HEK293 (cell line): ENCODE results near the gene HTR1B.

Experiments used
- CTCF ChIA-PET: fragments of 350-600 bp; formaldehyde crosslinking; extraction: SDS; loops from one replicate; lab custom pipeline; 2021; ENCODE audit warnings: antibody characterized with exemption; lab: Yijun Ruan, JAX
- POLR2A ChIA-PET: fragments of 300-600 bp; formaldehyde crosslinking; extraction: SDS; loops from one replicate; lab custom pipeline; 2020; ENCODE audit warnings: antibody characterized with exemption, inconsistent platforms; lab: Yijun Ruan, JAX
- H3K27ac ChIP-seq: fragments of 200-500 bp; sonication (Bioruptor generic); 2 replicates; pipeline ENCODE4 v1.5.1; 2014; ENCODE audit warnings: low read depth, low read length, control low read depth, inconsistent platforms; ENCODE audit errors: extremely low read depth
- H3K36me3 ChIP-seq, 2 experiments: fragments of 200-500 bp in 1 of 2; sonication (Bioruptor generic) in 1 of 2; 1 replicate in 1 of 2; 2 replicates in 1 of 2; pipeline ENCODE4 v1.5.1; 2014 to 2017; ENCODE audit warnings: inconsistent platforms in 2 of 2, low read length in 2 of 2; ENCODE audit not compliant: control insufficient read depth in 2 of 2, insufficient read depth in 1 of 2
- H3K4me1 ChIP-seq: fragments of 200-500 bp; sonication (Bioruptor generic); 2 replicates; pipeline ENCODE4 v1.5.1; 2014; ENCODE audit warnings: mild to moderate bottlenecking, low read length, inconsistent platforms; ENCODE audit not compliant: control insufficient read depth, insufficient read depth
- H3K4me3 ChIP-seq: 2 replicates; pipeline ENCODE4 v1.5.1; 2011; ENCODE audit warnings: low read depth, mild to moderate bottlenecking, control low read depth, low read length, moderate library complexity
- H3K9me3 ChIP-seq: fragments of 200-500 bp; sonication (Bioruptor generic); 2 replicates; pipeline ENCODE4 v1.5.1; 2014; ENCODE audit warnings: low read depth, low read length, inconsistent platforms; ENCODE audit not compliant: control insufficient read depth, insufficient read depth
- HOXA7 ChIP-seq: sonication (generic); formaldehyde crosslinking; IDR thresholded peaks from 2 replicates; pipeline ENCODE4 v1.8.1; 2022; ENCODE audit warnings: missing genetic modification reagents, borderline replicate concordance
- KLF16 ChIP-seq: fragments of 450-650 bp; formaldehyde crosslinking; IDR thresholded peaks from 2 replicates; pipeline ENCODE4 v1.5.1; 2017; ENCODE audit warnings: missing biosample characterization, missing genetic modification characterization
- KLF8 ChIP-seq: fragments of 450-650 bp; formaldehyde crosslinking; IDR thresholded peaks from 2 replicates; pipeline ENCODE4 v1.5.1; 2016; ENCODE audit warnings: missing biosample characterization, missing genetic modification characterization
- MZF1 ChIP-seq: fragments of 450-650 bp; formaldehyde crosslinking; IDR thresholded peaks from 2 replicates; pipeline ENCODE4 v1.5.1; 2017; ENCODE audit warnings: missing biosample characterization, missing genetic modification characterization, borderline replicate concordance
- SETDB1 ChIP-seq: IDR thresholded peaks from one replicate; pipeline ENCODE4 v1.6.1; 2017; ENCODE audit warnings: mild to moderate bottlenecking, low read length, moderate library complexity, mixed read lengths; ENCODE audit not compliant: insufficient read length
- SP3 ChIP-seq: fragments of 450-650 bp; formaldehyde crosslinking; IDR thresholded peaks from 2 replicates; pipeline ENCODE4 v1.5.1; 2016; ENCODE audit warnings: missing biosample characterization, missing genetic modification characterization
- SP7 ChIP-seq: fragments of 450-650 bp; formaldehyde crosslinking; IDR thresholded peaks from 2 replicates; pipeline ENCODE4 v1.5.1; 2016; ENCODE audit warnings: missing biosample characterization, missing genetic modification characterization
- TRIM28 ChIP-seq: IDR thresholded peaks from 2 replicates; pipeline ENCODE4 v1.6.1; 2011; ENCODE audit warnings: low read length, control low read depth, borderline replicate concordance
- ZBTB11 ChIP-seq: fragments of 450-650 bp; formaldehyde crosslinking; conservative IDR thresholded peaks from 2 replicates; pipeline ENCODE4 v1.5.1; 2016; ENCODE audit warnings: low read depth, missing biosample characterization, missing genetic modification characterization
- ZBTB26 ChIP-seq: fragments of 450-650 bp; formaldehyde crosslinking; optimal IDR thresholded peaks from 2 replicates; pipeline ENCODE3; 2016; ENCODE audit warnings: missing biosample characterization, mild to moderate bottlenecking, missing genetic modification characterization
- ZBTB44 ChIP-seq: fragments of 450-650 bp; IDR thresholded peaks from 2 replicates; pipeline ENCODE4 v1.5.1; 2018; ENCODE audit warnings: missing biosample characterization, mild to moderate bottlenecking, missing genetic modification characterization
- ZBTB48 ChIP-seq: fragments of 450-650 bp; formaldehyde crosslinking; IDR thresholded peaks from 2 replicates; pipeline ENCODE4 v1.5.1; 2016; ENCODE audit warnings: missing biosample characterization, missing genetic modification characterization
- ZFP41 ChIP-seq: fragments of 450-650 bp; formaldehyde crosslinking; IDR thresholded peaks from 2 replicates; pipeline ENCODE4 v1.5.1; 2016; ENCODE audit warnings: missing biosample characterization, missing genetic modification characterization, borderline replicate concordance
- ZNF221 ChIP-seq: fragments of 450-650 bp; formaldehyde crosslinking; IDR thresholded peaks from 2 replicates; pipeline ENCODE4 v1.5.1; 2017; ENCODE audit warnings: missing biosample characterization, missing genetic modification characterization, borderline replicate concordance
- ZNF24 ChIP-seq: fragments of 450-650 bp; formaldehyde crosslinking; IDR thresholded peaks from 2 replicates; pipeline ENCODE4 v1.5.1; 2016; ENCODE audit warnings: missing biosample characterization, missing genetic modification characterization
- ZNF26 ChIP-seq: fragments of 450-650 bp; formaldehyde crosslinking; IDR thresholded peaks from 2 replicates; pipeline ENCODE4 v1.5.1; 2016; ENCODE audit warnings: missing biosample characterization, missing genetic modification characterization
- ZNF274 ChIP-seq, 2 experiments: fragments of 200-500 bp in 1 of 2; fragments of 450-650 bp in 1 of 2; sonication (Bioruptor generic) in 1 of 2; formaldehyde crosslinking in 1 of 2; IDR thresholded peaks; 2 replicates each; pipeline versions ENCODE4 v1.5.1 to v1.6.1; 2014 to 2016; ENCODE audit warnings: borderline replicate concordance in 1 of 2, inconsistent platforms in 1 of 2, low read length in 1 of 2, missing biosample characterization in 1 of 2, missing genetic modification characterization in 1 of 2
- ZNF341 ChIP-seq: fragments of 450-650 bp; formaldehyde crosslinking; IDR thresholded peaks from 2 replicates; pipeline ENCODE4; 2016; ENCODE audit warnings: low read depth, missing biosample characterization, missing genetic modification characterization
- ZNF391 ChIP-seq: fragments of 450-650 bp; formaldehyde crosslinking; IDR thresholded peaks from 2 replicates; pipeline ENCODE4 v1.5.1; 2016; ENCODE audit warnings: low read depth, missing biosample characterization, missing genetic modification characterization, borderline replicate concordance
- ZNF571 ChIP-seq: fragments of 450-650 bp; formaldehyde crosslinking; IDR thresholded peaks from 2 replicates; pipeline ENCODE4 v1.5.0; 2017; ENCODE audit warnings: missing biosample characterization, missing genetic modification characterization
- ZNF610 ChIP-seq: fragments of 450-650 bp; formaldehyde crosslinking; IDR thresholded peaks from 2 replicates; pipeline ENCODE4 v1.5.1; 2016; ENCODE audit warnings: missing biosample characterization, missing genetic modification characterization, borderline replicate concordance
- TF ChIP-seq, protein P1 (sequence below): fragments of 450-650 bp; formaldehyde crosslinking; IDR thresholded peaks from 2 replicates; pipeline ENCODE4 v1.5.1; 2016; ENCODE audit warnings: missing biosample characterization, missing genetic modification characterization

The HTR1B gene

GRCh38 chr6:77463861-77464494 is 687 bp upstream of the HTR1B start (continued):
- TF ChIP-seq ZNF610 (tag by site-specific recombination) = peak; percentile 64; the same call in 1 of the 2 replicates
- peak; percentile 49; the same call in 1 of the 2 replicates for TF ChIP-seq KLF16 (tag by site-specific recombination)
- TF ChIP-seq TRIM28 = no peak
- peak; percentile 29; the same call in 1 of the 2 replicates for TF ChIP-seq ZBTB48 (tag by site-specific recombination)
- TF ChIP-seq ZNF341 (tag by site-specific recombination) = no peak
- TF ChIP-seq ZFP41 (tag by site-specific recombination) = no peak
- 0 out of 2 replicates have a peak, but pooled peaks have one; percentile 22 for TF ChIP-seq KLF8 (tag by site-specific recombination)
- no peak for TF ChIP-seq ZNF24 (tag by site-specific recombination)
- no peak for TF ChIP-seq ZNF221 (tag by site-specific recombination)
- TF ChIP-seq, protein P1, sequence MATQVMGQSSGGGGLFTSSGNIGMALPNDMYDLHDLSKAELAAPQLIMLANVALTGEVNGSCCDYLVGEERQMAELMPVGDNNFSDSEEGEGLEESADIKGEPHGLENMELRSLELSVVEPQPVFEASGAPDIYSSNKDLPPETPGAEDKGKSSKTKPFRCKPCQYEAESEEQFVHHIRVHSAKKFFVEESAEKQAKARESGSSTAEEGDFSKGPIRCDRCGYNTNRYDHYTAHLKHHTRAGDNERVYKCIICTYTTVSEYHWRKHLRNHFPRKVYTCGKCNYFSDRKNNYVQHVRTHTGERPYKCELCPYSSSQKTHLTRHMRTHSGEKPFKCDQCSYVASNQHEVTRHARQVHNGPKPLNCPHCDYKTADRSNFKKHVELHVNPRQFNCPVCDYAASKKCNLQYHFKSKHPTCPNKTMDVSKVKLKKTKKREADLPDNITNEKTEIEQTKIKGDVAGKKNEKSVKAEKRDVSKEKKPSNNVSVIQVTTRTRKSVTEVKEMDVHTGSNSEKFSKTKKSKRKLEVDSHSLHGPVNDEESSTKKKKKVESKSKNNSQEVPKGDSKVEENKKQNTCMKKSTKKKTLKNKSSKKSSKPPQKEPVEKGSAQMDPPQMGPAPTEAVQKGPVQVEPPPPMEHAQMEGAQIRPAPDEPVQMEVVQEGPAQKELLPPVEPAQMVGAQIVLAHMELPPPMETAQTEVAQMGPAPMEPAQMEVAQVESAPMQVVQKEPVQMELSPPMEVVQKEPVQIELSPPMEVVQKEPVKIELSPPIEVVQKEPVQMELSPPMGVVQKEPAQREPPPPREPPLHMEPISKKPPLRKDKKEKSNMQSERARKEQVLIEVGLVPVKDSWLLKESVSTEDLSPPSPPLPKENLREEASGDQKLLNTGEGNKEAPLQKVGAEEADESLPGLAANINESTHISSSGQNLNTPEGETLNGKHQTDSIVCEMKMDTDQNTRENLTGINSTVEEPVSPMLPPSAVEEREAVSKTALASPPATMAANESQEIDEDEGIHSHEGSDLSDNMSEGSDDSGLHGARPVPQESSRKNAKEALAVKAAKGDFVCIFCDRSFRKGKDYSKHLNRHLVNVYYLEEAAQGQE (tag by site-specific recombination) = peak; percentile 39; the same call in 1 of the 2 replicates
- TF ChIP-seq ZBTB11 (tag by site-specific recombination) = peak; percentile 39
- TF ChIP-seq SP7 (tag by site-specific recombination) = 0 out of 2 replicates have a peak, but pooled peaks have one; percentile 17

DNA sequence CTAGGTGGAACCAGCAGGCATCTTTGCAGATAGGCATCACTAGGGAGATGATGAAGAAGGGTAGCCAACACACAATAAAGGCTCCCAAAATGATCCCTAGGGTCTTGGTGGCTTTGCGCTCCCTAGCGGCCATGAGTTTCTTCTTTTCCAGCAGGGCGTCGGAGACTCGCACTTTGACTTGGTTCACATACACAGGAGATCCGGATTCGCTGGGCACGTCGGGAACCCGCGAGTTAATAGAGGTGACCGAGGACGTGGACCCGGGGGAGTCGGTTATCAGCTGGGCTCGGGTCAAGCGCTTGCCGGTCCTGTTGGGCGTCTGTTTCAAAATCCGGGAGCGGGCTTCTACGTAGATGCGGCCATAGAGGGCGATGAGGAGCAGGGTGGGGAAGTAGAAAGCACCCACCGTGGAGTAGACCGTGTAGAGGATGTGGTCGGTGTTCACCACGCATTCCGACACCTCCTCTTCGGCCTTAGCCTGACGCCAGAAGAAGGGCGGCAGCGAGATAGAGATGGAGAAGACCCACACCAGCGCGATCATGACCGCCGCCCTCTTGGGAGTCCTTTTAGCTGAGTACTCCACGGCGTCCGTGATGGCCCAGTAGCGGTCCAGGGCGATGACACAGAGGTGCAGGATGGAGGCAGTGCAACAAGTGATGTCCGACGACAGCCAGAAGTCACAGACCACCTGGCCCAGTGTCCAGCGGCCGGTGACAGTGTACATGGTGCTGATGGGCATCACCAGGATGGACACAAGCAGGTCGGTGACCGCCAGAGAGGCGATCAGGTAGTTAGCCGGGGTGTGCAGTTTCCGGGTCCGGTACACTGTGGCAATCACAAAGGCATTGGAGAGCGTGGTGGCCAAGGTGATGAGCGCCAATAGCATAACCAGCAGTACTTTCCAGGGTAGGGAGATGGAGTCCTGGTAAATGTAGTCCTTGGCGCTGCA is 658 bp downstream of the HTR1B start:
- POLR2A ChIA-PET = no interaction called here
- TF ChIP-seq ZNF26 (tag by site-specific recombination) (no peak), ZBTB44 (tag by site-specific recombination) (no peak), ZNF391 (tag by site-specific recombination) (no peak), HOXA7 (CRISPR knock-in tag) (no peak), MZF1 (tag by site-specific recombination) (no peak), SETDB1 (no peak), SP3 (no peak), ZBTB26 (tag by site-specific recombination) (peak; percentile 35), ZNF274 (IDR thresholded peaks at IDR 0.05; ENCODE audit: low read length) (no peak), ZNF274 (tag by site-specific recombination; IDR thresholded peaks at IDR 0.05; ENCODE audit: borderline replicate concordance) (no peak), ZNF571 (no peak)

More for the DNA sequence above, 658 bp downstream of the HTR1B start:
- CTCF ChIA-PET = interaction anchor here (0.9 to 1.5 kb wide), 4 partner anchors 20 to 1530 kb away, joined by 3 to 6 read pairs (median 4); no protein-coding TSS in a partner anchor
- no peaks in the 10 kb centered on the region for H3K36me3 ChIP-seq
- peak overlapping the region; percentile 47 for H3K4me3 ChIP-seq
- no peaks in the 10 kb centered on the region for H3K4me1 ChIP-seq
- H3K9me3 ChIP-seq = no peaks in the 10 kb centered on the region
- no peak overlapping the region for H3K27ac ChIP-seq
